HG03139 (cell line): ENCODE results near the gene FOXN1.
"Not testable (repeated sequence)": the region's sequence is repeated elsewhere in the genome, so short reads cannot be mapped to it uniquely, and the experiment has no call there.

ENCODE experiments used
- ATAC-seq: cut with Tn5 transposase; IDR thresholded peaks from one replicate; pipeline ENCODE4 v1.9.1; 2021; ENCODE audit not compliant: unreplicated experiment

FOXN1 gene

DNA sequence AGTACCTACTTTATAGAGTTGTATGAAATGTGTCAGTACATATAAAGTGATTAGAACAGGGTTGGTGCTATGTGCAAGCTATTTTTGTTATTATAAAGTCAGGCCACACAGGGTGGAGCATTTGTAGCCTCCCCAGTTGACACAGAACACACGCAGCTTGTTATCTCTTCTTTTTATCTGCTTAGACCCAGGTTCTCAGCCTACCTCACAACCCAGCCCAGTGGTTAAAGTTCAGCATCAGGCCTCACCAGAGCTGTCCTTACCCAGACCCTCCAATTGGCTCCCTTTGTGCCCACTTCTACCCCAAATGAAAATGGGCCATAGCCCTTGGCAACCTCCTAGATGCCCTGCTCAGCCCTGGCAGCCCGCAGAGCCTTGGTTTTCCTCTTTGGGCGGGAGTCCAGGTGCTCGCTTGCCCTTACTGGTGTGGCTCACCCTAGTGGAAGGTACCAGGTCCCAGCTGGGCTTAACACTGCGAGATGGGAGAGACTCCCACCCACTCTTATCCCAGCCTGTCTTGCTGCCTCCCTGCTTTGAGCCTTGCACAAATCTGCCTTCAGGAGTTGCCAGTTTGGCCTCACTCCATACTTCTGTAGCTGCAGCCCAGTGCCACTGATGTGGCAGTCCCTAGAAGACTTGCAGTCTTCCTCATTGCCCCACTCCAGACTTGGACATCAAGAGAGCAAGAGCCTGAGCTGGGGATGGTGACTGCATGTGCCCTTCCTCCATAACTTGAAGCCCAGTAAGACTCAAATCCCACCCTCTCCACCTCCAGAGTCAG lies 66.3 kb downstream of the FOXN1 start:
- ATAC-seq, result no peak

- ATAC-seq, result no peak
Observed at GRCh38 chr17:28573040-28573380, 66.9 kb downstream of the FOXN1 start.

GRCh38 chr17:28573521-28573920 lies 67.4 kb downstream of the FOXN1 start:
- no peak for ATAC-seq

DNA sequence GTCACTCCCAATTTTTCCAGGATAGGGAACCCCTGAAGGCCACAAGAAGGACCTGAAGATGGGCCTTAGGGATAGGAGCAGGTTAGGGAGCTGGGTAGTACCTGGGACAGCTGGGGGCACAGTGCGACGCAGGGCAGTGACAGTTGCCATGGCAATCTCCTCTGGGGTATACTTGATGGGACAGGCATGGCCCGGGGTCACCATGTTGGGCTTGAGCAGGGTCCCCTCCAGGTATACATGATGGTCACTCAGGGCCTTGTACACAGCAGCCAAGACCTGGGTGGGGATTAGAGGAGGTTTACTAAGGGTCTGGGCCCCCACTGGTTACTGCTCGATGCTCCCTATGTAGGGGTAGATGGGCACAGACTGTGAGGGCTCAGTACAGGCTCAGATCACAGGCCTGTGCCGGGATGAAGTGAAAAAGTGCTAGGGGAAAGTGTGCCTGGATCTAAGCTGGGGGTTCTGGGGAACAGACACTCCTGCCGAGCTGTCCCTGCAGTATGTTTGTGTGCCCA lies 67.9 kb downstream of the FOXN1 start:
- no peak for ATAC-seq

DNA sequence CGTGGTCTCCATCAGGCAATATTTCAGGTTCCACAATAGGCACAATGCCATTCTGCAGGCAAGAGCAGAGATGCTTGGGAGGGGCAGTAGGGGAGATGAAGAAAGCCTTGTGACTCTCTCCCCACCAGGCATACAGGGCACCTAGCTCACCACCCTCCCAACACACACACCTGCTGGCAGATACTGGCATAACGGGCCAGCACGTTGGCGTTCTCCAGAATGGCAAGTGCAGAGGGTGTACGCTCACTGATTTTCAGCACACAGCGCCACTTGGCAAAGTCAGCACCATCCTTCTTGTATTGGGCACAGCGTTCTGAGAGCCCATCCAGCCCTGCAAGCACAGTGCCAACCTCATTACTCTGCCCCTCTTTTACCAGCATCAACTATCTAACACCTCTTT lies 68.4 kb downstream of the FOXN1 start:
- ATAC-seq, result no peak

DNA sequence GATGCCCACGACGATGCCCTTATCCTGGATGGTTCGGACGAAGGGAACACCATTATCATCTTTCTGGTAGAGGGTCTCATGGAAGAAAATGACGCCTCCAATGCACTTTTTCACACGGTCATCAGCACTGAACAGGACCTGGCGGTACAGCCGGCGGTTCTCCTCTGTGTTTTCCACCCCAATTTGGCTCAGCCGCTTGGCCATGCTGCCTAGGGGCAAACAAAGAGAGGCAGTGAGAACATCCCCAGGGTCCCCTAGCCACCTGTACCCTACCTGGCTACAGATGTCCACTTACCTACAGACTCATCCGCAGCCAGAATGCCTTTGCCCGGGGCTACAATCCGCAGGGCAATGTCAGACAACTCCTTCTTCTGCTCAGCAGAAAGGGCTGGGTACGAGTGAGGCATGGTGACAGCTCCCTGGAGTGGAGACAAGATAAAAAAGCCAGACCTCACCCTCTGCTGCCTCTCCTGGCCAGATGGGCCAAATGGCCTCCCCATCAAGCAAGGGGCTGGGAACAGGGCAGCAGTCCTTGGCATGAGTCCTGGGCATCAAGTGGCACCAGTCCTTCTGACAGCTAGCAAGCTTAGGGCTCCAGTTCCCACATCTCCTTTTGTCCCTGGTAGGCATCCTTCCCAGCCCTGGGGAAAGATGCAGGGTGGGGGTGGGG lies 69.1 kb downstream of the FOXN1 start:
- ATAC-seq, result no peak

DNA sequence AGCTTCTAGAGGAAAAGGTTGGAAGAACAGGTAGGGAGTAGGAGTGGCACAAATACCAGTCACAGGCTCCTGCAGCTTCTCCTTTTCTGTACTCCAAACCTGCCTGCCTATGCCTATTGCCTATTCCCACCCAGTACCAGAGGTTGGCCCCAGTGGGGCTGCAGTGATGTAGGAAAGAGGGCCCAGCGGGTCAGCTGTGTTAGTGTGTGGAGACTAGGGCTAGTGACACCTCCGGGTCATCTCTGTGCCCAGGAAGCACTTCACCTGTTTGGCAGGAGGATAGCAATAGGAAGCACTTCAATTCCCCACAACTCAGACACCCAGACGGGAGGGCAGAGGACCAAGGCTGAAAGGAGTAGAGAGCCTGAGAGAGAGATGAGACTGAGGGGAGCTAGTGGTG lies 69.9 kb downstream of the FOXN1 start:
- not testable (repeated sequence) for ATAC-seq

- peak; percentile 78 for ATAC-seq
Observed at GRCh38 chr17:28576758-28577465, 70.8 kb downstream of the FOXN1 start, which contains the start of gene ALDOC. ALDOC (minus strand) TSS chr17:28576895; CDS start chr17:28575532, 1,363 bp downstream.

DNA sequence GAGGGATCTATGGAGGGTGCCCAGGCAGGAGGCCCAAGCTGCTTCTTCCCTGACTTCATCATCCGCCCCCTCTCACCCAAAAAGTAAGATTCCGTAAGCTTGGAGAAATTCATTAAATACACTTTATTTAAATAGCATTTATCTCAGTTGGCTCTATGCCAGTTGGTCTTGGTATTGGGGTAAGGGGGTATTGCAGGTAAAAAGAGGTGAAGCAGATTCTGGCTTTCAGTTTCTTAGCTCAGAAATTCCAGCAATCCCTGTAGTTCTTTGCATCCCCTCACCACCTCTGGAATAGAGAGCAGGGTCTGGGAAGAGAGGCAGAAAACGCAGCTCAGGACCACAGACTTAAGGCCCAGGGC lies 71.3 kb downstream of the FOXN1 start:
- no peak for ATAC-seq

DNA sequence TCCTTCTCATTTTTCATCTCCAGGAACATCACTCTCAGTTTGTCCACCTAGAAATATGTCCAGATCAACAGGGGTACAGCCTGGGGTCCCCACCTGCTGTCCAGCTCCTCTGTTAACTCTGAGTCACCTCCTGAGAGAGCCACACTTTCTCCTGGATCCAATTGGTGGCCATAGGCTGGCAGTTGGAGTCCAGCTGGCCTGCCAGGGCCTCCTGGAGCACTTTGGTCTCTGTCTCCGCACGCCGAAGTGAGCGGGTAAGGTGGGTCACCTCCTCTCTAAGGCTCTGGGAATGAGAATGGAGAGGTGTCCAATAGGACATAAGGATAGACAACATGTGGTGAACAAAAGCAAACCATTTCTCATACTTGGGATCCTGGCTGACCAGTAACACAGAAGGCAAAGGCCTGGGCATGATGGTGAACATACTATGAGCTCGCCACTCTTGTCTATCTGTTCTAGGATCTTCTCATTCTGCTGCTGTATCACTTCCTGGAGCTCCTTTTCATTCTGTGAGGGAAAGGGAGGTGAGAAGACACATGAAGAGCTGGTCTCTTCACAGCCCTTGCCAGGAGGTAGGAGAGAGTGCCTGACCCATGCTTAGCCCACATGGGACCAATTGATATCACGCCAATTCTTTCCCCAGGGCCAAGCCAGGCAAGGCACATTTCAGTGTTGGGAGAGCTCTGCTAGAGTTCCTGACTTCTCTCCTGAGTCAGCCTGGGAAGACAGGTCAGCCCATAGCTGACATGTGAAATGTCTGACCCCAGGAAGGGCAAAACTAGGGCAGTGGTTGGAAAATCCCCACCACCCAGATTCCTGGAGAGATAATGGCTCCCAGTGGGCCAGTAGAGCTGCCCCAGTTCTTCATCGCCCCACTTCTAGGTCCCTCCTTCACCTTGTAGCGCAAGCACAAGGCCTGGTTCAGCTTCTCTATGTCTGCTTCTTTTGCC lies 72.4 kb downstream of the FOXN1 start:
- no peak for ATAC-seq

- no peak for ATAC-seq
Observed at GRCh38 chr17:28579526-28579925, 73.4 kb downstream of the FOXN1 start.

GRCh38 chr17:28580959-28581358 lies 74.8 kb downstream of the FOXN1 start:
- ATAC-seq, result no peak

DNA sequence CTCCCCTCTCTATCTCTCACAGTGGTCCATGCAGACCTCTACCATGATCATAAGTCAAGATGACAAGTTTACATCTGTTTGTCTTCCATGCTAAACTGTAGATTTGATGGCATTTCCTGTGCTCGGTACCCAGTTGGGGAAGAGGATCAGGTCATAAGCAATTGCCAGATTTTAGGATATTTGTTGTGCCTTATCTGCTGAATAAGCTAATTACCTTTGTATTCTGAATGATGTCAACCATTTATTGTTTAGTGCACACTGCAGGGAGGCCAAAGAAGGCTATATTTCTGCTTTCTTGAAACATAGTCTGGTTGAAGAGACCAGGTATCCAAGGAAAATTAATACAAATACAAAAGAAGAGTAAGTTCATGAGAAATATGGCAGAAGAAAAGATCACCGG lies 76.4 kb downstream of the FOXN1 start:
- no peak for ATAC-seq

GRCh38 chr17:28584434-28584833 lies 78.3 kb downstream of the FOXN1 start:
- no peak for ATAC-seq

DNA sequence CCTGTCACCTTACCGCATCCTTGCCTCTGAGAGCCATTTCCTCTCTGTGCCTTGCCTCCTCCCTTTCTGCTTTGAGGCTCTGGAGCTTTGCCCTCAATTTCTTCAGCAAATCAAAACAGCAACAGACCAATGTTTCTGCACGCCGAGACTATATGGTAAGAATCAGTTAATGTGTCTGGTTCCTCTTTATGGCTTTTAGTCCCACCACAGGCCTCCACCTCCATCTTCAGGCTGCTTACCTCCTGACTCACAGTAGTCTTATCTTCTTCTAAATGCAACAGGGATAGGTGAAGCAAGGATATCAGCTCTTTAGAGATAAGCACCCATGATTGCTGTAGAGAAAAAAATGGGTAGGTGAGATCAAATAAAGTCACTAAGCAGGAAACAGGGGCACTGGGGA lies 79.7 kb downstream of the FOXN1 start:
- no peak for ATAC-seq
